Esophagus squamous epithelium (tissue), 5 donors: ENCODE results near the gene ZNF8. TPM values are rescaled to one million over a fixed set of nuclear protein-coding genes. Genes with fewer than 3 reads are reported as not detected.

Experiments
- DNase-seq: peaks from one replicate; lab custom pipeline; 2025; lab: John Stamatoyannopoulos, UW
- H3K27ac ChIP-seq, 4 donors: fragments of 200-600 bp; sonication (generic); one replicate each; pipeline ENCODE4 v1.5.1; 2016 to 2019; ENCODE audit warnings: mild to moderate bottlenecking in 1 of 4
- H3K27me3 ChIP-seq, 4 donors: fragments of 200-600 bp; sonication (generic); 1 replicate in 3 of 4; 2 replicates in 1 of 4; pipeline versions ENCODE4 v1.5.1 to v1.6.0; 2017 to 2021; ENCODE audit warnings: antibody characterized with exemption in 1 of 4
- H3K36me3 ChIP-seq, 3 donors: fragments of 200-600 bp; sonication (generic); one replicate each; pipeline ENCODE4 v1.5.1; 2016 to 2019
- H3K4me1 ChIP-seq, 3 donors: fragments of 200-600 bp; sonication (generic); one replicate each; pipeline ENCODE4 v1.5.1; 2017 to 2019
- H3K4me3 ChIP-seq, 4 donors: fragments of 200-600 bp; sonication (generic); 1 replicate in 3 of 4; 2 replicates in 1 of 4; pipeline ENCODE4 v1.5.1; 2016 to 2019; ENCODE audit warnings: mild to moderate bottlenecking in 2 of 4, moderate library complexity in 1 of 4
- H3K9me3 ChIP-seq, 3 donors: fragments of 200-600 bp; sonication (generic); one replicate each; pipeline ENCODE4 v1.5.1; 2016 to 2019
- CTCF ChIP-seq, 6 experiments: fragments of 450-650 bp in 4 of 6; fragments of 200-600 bp in 2 of 6; sonication (generic) in 2 of 6; IDR thresholded peaks; one replicate each; pipeline ENCODE4 v1.5.1; 2016 to 2019; ENCODE audit warnings: antibody characterized with exemption in 6 of 6, mild to moderate bottlenecking in 4 of 6, moderate library complexity in 4 of 6
- POLR2A ChIP-seq, 4 donors: fragments of 450-650 bp; IDR thresholded peaks; one replicate each; pipeline ENCODE4 v1.6.1; 2017; ENCODE audit warnings: antibody characterized with exemption in 4 of 4, mild to moderate bottlenecking in 4 of 4, moderate library complexity in 3 of 4
- WGBS, 2 donors: methylation state at CpG; one replicate each; pipeline ENCODE4 v1.1.5; 2018; 5-methylcytosine and 5-hydroxymethylcytosine counted together
- intact Hi-C: fragments of 100-400 bp; cut with DNase I; formaldehyde crosslinking; loops from one replicate; pipeline ENCODE4 v1.15.0; 2022
- total RNA-seq, 4 donors: library from RNA; depleted of rRNA; stranded (reverse); fragments of >200 nt; gene quantifications; one replicate each; pipeline ENCODE4 v1.1.0, GENCODE V29; 2016
- donor health status: DM: yes; HTN: yes; CAD: no.

The ZNF8 gene
- total RNA-seq, 4 donors from 2014 or later = 3.5 to 6.7 (median 4.2) TPM

GRCh38 chr19:58336820-58337219, 58.1 kb downstream of the ZNF8 start:
- no peak for TF ChIP-seq POLR2A (IDR thresholded peaks at IDR 0.05)
- TF ChIP-seq CTCF (IDR thresholded peaks at IDR 0.05) = no peak
- DNase-seq = no peak
- Histone ChIP-seq H3K27ac (no peak overlapping the region), H3K4me3 (no peak overlapping the region), H3K9me3 (no peaks in the 10 kb centered on the region), H3K36me3 (peaks cover 0 to 70% (median 14%) of the 10 kb centered on the region in 3 donors), H3K27me3 (no peaks in the 10 kb centered on the region), H3K4me1 (no peaks in the 10 kb centered on the region)
- intact Hi-C loops = no loop called here
- WGBS, 2 donors = 89 to 100% methylated on average over 4 of the region's 4 CpGs

GRCh38 chr19:58338336-58338735, 59.6 kb downstream of the ZNF8 start:
- no peak overlapping the region for H3K4me3 ChIP-seq
- intact Hi-C loops = no loop called here
- H3K4me1 ChIP-seq = no peaks in the 10 kb centered on the region
- H3K9me3 ChIP-seq = no peaks in the 10 kb centered on the region
- WGBS, 2 donors = 94 to 98% methylated on average over 6 to 8 of the region's 11 CpGs
- peaks cover 0 to 71% (median 14%) of the 10 kb centered on the region in 3 donors for H3K36me3 ChIP-seq
- TF ChIP-seq POLR2A (IDR thresholded peaks at IDR 0.05) (no peak), CTCF (IDR thresholded peaks at IDR 0.05) (no peak)
- H3K27ac ChIP-seq = no peak overlapping the region
- no peak for DNase-seq
- no peaks in the 10 kb centered on the region for H3K27me3 ChIP-seq

DNA sequence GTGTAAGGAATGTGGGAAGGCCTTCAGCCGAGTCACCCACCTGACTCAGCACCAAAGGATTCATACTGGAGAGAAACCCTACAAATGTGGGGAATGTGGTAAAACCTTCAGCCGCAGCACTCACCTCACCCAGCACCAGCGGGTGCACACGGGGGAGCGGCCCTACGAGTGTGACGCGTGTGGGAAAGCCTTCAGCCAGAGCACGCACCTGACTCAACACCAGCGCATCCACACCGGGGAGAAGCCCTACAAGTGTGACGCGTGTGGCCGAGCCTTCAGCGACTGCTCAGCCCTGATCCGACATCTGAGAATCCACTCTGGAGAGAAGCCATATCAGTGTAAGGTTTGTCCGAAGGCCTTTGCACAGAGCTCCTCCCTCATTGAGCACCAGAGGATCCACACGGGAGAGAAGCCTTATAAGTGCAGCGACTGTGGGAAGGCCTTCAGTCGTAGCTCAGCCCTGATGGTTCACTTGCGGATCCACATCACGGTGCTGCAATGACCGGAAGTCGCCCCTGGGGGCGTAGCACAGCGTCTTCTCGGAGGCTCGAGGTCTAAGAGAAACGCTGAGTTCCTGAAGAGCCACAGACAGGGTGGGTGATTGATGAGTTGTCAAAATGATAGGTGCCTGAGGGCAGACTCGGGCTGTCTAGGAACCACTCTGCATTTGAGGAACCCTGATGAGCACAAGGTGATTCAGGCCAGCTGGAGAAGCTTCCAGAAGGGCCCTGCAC, 60.2 kb downstream of the ZNF8 start:
- H3K27me3 ChIP-seq = no peaks in the 10 kb centered on the region
- no peak overlapping the region for H3K27ac ChIP-seq
- H3K36me3 ChIP-seq = peaks cover 0 to 71% (median 14%) of the 10 kb centered on the region in 3 donors
- 83 to 93% methylated on average over 17 to 24 of the region's 30 CpGs for WGBS, 2 donors
- no peak for TF ChIP-seq CTCF (IDR thresholded peaks at IDR 0.05)
- no peak for TF ChIP-seq POLR2A (IDR thresholded peaks at IDR 0.05)
- no peak for DNase-seq
- H3K4me3 ChIP-seq = no peak overlapping the region
- H3K4me1 ChIP-seq = no peaks in the 10 kb centered on the region
- intact Hi-C loops = no loop called here
- no peaks in the 10 kb centered on the region for H3K9me3 ChIP-seq

DNA sequence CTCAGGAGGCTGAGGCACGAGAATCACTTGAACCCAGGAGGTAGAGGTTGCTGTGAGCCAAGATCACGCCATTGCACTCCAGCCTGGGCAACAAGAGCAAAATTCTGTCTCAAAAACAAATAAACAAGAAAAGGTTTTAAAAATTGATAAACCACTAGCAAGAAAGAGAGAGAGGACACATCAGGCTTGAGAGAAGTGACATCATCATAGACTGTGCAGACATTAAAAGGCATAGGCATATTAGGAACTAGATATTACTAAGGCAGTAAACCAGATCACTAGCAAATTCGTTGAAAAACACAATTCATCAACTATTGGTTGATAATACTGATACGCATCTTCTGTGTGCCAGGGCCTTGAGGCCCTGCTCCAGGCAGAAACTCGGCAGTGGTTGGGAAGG, 66.8 kb downstream of the ZNF8 start:
- Histone ChIP-seq H3K4me3 (no peak overlapping the region), H3K9me3 (no peaks in the 10 kb centered on the region), H3K4me1 (peaks cover 9 to 49% (median 17%) of the 10 kb centered on the region in 3 donors), H3K36me3 (peaks cover 0 to 19% (median 0%) of the 10 kb centered on the region in 3 donors), H3K27me3 (peaks cover 0 to 41% (median 0%) of the 10 kb centered on the region in 4 donors), H3K27ac (no peak overlapping the region)
- no peak for DNase-seq
- TF ChIP-seq POLR2A (IDR thresholded peaks at IDR 0.05) (no peak), CTCF (IDR thresholded peaks at IDR 0.05) (no peak)
- 61% methylated on average over 5 of the region's 5 CpGs for WGBS, 2 donors
- intact Hi-C loops = no loop called here
